ENCODE measurements around the gene KRTAP10-9.
"Not testable (repeated sequence)": the region's sequence is repeated elsewhere in the genome, so short reads cannot be mapped to it uniquely, and the experiment has no call there.

The KRTAP10-9 gene

DNA sequence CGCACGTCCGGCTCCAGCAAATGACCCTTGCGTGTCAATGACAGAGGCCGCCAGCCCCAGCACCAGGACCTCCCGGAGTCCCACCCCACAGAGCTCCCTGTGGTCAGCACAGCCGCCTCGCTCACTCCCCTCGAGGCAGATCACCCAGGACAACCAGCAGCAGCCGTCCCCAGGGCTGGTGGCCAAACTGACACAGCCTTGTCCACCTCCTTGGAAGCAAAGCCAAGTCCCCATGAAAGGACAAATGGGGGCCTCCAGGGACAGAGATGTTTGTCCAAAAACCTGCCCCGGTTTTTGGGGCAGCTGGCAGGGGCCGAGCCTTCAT lies 12.4 kb downstream of the KRTAP10-9 start:
- no peak for DNase-seq (ENCODE audit: low read depth, low spot score)

- DNase-seq (ENCODE audit: low read depth, low spot score) = no peak
These were observed 13.9 kb downstream of the KRTAP10-9 start for GRCh38 chr21:44640761-44641160.

GRCh38 chr21:44643741-44644310 lies 16.9 kb downstream of the KRTAP10-9 start:
- DNase-seq (ENCODE audit: low read depth, low spot score) = no peak

DNA sequence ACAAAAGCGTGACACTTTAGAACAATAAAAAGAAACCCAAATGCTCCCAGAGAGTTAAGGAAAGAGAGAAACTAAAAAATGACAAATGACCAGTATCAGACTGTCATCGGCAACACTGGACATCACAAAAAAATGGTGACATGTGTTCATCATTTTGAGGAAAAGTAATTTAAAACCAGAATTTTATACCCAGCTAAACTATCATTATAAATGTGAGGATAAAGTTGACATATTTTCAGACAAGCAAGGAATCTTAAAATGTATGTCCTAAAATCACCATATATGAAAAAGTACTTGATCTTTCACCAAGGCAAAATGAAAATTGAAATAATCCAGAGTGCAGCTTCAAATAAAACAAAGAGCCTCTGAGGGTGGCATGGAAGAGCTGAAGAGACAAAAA lies 18.0 kb downstream of the KRTAP10-9 start:
- DNase-seq (ENCODE audit: low read depth, low spot score) = no peak

GRCh38 chr21:44646366-44647221 lies 19.7 kb downstream of the KRTAP10-9 start, which contains the start of gene KRTAP10-11:
KRTAP10-11 (plus strand) TSS chr21:44646414; CDS start chr21:44646459, 45 bp downstream.
- not testable (repeated sequence) for DNase-seq (ENCODE audit: low read depth, low spot score)

DNA sequence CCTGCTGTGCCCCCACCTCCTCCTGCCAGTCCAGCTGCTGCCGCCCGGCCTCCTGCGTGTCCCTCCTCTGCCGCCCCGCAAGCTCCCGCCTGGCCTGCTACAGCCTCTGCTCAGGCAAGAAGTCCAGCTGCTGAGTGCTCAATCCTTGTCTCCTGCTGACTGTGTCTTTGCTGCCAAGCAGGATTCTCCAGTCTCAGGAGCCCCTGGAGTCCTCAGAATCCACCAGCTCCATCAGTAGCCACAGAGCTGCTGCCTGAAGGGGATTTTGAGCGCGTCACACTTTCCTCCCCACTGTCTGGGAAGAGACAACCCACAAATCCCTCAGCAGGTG lies 20.3 kb downstream of the KRTAP10-9 start:
- DNase-seq (ENCODE audit: low read depth, low spot score) = no peak

- DNase-seq (ENCODE audit: low read depth, low spot score) = no peak
These were observed 21.8 kb downstream of the KRTAP10-9 start for GRCh38 chr21:44648557-44649311.

- DNase-seq (ENCODE audit: low read depth, low spot score) = no peak
These were observed 22.7 kb downstream of the KRTAP10-9 start for GRCh38 chr21:44649521-44650100.

DNA sequence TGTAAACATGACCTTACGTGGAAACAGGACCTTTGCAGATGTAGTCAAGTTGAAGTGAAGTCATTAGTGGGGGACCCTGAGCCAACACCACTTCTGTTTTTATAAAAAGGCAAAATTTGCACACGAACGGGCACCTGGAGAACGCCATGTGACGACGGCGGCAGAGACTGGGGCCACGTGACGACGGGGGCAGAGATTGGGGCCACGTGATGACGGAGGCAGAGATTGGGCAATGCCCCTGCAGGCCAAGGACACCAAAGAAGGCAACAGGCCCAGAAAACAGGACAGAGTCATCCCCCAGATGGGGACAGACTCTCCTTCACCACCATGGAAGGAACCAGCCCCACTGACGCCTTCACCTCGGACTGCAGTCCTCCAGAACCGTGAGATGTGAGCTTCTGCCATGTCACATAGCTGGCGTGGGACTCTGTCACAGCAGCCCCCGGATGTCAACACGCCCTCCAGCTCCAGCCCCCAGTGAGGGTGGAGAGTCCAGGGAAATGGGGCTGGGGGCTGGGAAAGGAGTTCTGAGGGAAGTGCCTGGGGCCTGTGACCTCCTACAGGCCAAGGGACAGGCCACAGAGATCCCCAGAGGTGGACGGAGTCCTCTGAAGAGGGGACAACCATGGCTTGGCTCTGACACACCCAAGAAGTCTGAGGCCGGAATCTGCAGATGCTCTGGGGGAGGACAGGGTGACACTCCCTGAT lies 23.5 kb downstream of the KRTAP10-9 start:
- no peak for DNase-seq (ENCODE audit: low read depth, low spot score)

GRCh38 chr21:44650973-44651675 lies 24.2 kb downstream of the KRTAP10-9 start:
- DNase-seq (ENCODE audit: low read depth, low spot score) = no peak

GRCh38 chr21:44653123-44653522 lies 26.2 kb downstream of the KRTAP10-9 start:
- no peak for DNase-seq (ENCODE audit: low read depth, low spot score)

DNA sequence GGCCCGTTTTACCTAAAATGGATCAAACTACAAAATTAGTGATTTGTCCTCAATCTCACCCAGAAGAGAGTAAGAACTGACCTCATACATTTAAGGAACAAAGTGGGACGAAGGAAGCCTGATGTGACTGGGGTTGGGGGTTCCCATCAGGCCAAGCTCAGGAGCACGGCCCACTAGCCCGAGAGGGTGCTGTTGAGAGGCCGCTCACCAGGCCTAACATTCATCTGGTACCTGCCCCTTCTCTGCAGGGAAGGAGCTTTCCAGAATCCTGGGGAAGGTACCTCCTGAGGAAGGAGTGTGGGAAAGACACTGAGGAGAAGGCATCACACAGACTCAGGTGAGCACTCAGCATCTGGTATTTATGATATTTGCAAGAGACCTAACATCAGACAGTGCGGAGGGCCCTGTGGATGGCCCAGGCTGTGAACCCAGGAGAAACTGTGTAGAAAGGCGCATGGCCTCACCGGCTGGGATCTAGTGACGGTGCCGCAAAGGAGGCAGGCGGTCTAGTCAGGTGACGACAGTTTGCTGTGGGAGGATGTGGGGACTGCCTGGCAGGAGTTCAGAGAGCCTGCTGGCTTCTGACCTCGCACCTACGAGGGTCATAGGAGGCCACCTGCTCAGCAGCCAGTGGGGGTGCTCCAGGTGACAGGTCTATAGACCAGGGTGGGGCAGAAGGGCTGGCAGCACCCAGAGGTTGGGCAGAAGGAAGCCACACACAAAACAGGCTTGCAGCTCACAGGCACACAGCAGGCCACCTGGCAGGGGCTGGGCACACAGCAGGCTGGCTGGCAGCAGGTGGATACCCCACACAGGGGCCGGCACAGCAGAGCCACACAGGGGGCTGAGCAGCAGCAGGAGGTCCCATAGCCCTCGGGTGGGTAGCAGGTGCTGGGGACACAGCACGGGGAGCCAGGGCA lies 27.0 kb downstream of the KRTAP10-9 start:
- no peak for DNase-seq (ENCODE audit: low read depth, low spot score)

DNA sequence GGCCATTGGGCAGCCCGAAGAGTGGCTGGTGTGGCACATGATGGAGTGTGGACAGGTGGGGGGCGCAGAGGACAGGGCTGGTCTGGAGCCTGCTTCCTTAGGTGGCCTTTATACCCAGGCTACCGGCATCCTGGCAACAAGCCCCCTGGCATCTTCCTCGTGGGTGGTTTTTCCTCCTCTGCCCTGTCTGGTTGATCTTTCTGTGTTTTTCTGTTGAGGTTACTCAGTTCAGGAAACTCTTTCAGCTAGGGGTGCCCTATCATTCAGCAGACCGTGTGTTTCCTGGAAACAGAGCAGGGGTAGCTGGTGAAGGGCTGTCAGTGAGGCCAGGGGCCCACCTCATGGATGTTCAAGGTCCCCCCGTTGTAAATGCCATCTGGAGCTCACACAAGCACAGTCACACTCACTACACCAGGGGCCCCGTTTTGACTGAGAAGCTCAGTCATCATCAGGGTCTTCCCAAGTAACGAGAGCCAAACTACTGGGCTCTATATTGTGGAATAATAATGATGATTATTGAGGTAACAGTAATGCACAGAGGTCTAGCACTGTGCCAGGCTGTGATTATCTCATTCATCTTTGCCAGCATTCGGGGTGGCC lies 27.8 kb downstream of the KRTAP10-9 start, which contains the start of gene KRTAP12-4:
KRTAP12-4 (minus strand) TSS at position 84 of the 600 bp plus-strand sequence; CDS start at position 39, 45 bp downstream.
- DNase-seq (ENCODE audit: low read depth, low spot score) = no peak

- DNase-seq (ENCODE audit: low read depth, low spot score) = no peak
These were observed 30.0 kb downstream of the KRTAP10-9 start for GRCh38 chr21:44656868-44657267.

DNA sequence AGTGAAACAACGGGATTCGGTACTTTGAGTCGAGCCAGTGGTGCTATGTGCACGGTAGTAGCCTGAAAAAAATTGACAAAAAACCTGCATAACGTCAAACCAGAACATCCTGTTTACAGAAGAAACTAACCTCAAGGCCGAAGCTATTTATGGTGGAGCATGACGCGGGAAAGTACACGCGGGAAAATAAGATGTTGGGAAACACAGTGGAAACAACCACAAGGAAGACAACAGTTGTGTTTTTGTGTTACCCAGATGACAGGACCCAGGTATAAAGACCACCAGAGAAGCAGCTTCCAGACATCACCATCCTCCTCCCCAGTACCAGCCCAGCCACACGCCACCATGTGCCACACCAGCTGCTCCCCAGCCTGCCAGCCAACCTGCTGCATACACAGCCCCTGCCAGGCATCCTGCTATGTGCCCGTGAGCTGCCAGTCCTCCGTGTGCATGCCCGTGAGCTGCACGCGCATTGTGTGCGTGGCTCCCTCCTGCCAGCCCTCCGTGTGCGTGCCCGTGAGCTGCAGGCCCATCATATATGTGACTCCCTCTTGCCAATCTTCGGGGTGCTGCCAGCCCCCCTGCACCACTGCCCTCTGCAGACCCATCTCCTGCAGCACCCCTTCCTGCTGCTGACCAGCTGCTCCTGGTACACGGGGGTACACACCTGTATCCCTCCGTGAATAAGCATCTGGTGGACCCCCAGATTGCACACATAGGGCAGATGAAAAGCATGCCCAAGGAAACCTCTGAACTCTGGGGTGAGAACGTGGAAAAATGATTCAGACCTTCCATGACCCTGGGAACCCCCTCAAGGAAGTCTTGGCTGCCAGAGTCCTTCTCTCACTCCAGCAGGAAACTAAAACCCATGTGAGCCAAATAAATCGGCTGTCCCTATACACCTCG lies 31.0 kb downstream of the KRTAP10-9 start, which contains the start of gene KRTAP12-3:
KRTAP12-3 (plus strand) TSS at position 298 of the 906 bp plus-strand sequence; CDS start at position 346, 48 bp downstream.
- DNase-seq (ENCODE audit: low read depth, low spot score) = no peak

- no peak for DNase-seq (ENCODE audit: low read depth, low spot score)
These were observed 31.6 kb downstream of the KRTAP10-9 start for GRCh38 chr21:44658541-44658910.

GRCh38 chr21:44658913-44659595 lies 32.2 kb downstream of the KRTAP10-9 start:
- DNase-seq (ENCODE audit: low read depth, low spot score) = no peak

GRCh38 chr21:44661567-44661966 lies 34.7 kb downstream of the KRTAP10-9 start:
- not testable (repeated sequence) for DNase-seq (ENCODE audit: low read depth, low spot score)
